PFSK-1 (cell line): ENCODE measurements around the gene DNAI4.

ENCODE experiments used
- FOXP2 ChIP-seq: optimal IDR thresholded peaks from 2 replicates; pipeline ENCODE3; 2011; ENCODE audit warnings: borderline replicate concordance, control low read depth, inconsistent platforms; ENCODE audit not compliant: insufficient read depth; ENCODE audit errors: extremely low read length, extremely low read depth
- POLR2AphosphoS5 ChIP-seq: IDR thresholded peaks from 2 replicates; pipeline ENCODE4 v1.6.1; 2012; ENCODE audit warnings: low read depth, mild to moderate bottlenecking, control low read depth, low read length, moderate library complexity
- REST ChIP-seq, 2 experiments: IDR thresholded peaks; 2 replicates each; pipeline versions ENCODE4 v1.6.1 to v1.8.0; 2011 to 2012; ENCODE audit warnings: low read depth in 2 of 2, low read length in 2 of 2, control low read depth in 1 of 2, inconsistent platforms in 1 of 2, mild to moderate bottlenecking in 1 of 2, moderate library complexity in 1 of 2; ENCODE audit not compliant: insufficient read depth in 1 of 2
- SIN3A ChIP-seq: IDR thresholded peaks from 2 replicates; pipeline ENCODE4 v1.6.1; 2012; ENCODE audit warnings: mild to moderate bottlenecking, low read length, moderate library complexity, borderline replicate concordance; ENCODE audit not compliant: insufficient read depth
- TAF1 ChIP-seq: IDR thresholded peaks from 2 replicates; pipeline ENCODE4 v1.6.1; 2012; ENCODE audit warnings: low read length, control low read depth, borderline replicate concordance; ENCODE audit not compliant: insufficient read depth

The DNAI4 gene

DNA sequence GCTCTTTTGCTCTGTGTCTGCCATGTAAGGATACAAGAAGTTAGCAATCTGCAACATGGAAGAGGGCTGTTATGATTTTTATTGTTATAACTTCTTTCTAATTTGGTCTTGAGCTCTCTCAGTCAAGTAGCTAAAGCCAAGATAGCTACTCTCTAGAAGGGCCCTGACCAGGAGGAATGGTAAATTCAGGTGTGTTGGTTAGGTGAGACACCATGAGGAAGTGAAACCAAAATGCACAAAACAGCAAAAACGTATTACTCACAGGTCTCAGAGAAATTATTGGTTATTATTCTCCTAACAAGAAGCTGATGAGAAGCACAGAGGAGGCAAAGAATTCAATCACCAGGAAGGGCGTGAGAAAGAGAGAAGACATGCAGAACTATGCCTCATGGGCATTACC, 71.8 kb downstream of the DNAI4 start:
- TF ChIP-seq POLR2AphosphoS5 (no peak), FOXP2 (no peak), REST (IDR thresholded peaks at IDR 0.05; ENCODE audit: insufficient read depth in 1 of 2, low read depth in 2 of 2, low read length in 2 of 2) (no peak), SIN3A (no peak), TAF1 (no peak)

DNA sequence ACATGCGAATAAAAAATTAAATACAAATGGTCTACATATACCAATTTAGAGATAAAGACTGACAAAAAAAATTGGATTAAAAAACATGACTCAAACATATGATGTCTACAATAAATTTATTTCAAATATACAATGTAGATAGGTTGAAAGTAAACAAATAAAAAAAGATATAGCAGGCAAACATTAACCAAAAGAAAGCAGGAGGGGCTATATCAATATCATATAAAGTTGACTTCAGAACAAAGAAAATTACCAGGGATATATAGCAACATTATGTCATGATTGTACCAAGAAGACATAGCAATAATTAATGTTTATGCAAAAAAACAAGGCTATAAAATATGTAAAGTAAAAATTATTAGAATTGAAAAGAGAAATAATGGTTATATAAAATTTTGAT, 73.7 kb downstream of the DNAI4 start:
- TF ChIP-seq REST (IDR thresholded peaks at IDR 0.05; ENCODE audit: insufficient read depth in 1 of 2, low read depth in 2 of 2, low read length in 2 of 2) (no peak), SIN3A (no peak), FOXP2 (no peak), TAF1 (no peak), POLR2AphosphoS5 (no peak)

DNA sequence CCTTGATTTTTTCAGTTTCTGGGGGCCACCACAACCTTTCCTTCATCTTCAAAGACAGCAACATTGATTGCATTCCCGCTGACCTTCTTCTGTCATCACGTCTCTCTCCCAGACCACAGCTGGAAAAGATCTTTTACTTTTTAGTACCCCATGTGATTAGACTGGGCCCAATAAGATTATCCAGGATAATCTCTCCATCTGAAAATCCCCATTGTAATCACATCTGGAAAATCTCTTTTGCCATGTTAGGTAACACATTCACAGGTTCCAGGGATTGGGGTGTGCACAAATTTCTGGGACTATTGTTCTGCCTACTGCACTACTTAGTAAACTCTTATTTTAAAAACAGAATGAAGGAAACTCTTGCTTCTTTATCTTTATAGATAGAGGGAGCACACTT, 76.5 kb downstream of the DNAI4 start:
- TF ChIP-seq REST (IDR thresholded peaks at IDR 0.05; ENCODE audit: insufficient read depth in 1 of 2, low read depth in 2 of 2, low read length in 2 of 2) (no peak), POLR2AphosphoS5 (no peak), TAF1 (no peak), FOXP2 (no peak), SIN3A (no peak)

DNA sequence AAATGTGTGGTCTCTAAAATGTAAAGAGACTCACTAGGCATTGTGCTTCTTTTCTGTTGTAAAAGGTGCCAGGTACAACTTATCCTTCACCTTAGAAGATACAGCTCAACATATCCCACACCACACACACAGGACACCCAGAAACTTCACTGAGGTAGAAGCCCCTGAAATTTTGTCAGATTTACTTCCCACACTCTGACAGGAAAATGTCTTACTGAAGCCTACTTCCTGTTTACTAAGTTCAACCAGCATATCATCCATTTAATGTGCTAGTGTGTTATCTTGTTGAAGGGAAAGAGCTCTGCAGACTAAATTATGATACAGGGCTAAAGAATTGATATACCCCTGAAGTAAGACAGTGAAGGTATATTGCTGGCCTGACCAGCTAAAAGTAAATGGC, 83.7 kb downstream of the DNAI4 start:
- TF ChIP-seq SIN3A (no peak), REST (IDR thresholded peaks at IDR 0.05; ENCODE audit: insufficient read depth in 1 of 2, low read depth in 2 of 2, low read length in 2 of 2) (no peak), FOXP2 (no peak)

GRCh38 chr1:66834926-66835325, 89.7 kb downstream of the DNAI4 start:
- TF ChIP-seq POLR2AphosphoS5 (no peak), TAF1 (no peak), REST (IDR thresholded peaks at IDR 0.05; ENCODE audit: insufficient read depth in 1 of 2, low read depth in 2 of 2, low read length in 2 of 2) (no peak), SIN3A (no peak), FOXP2 (no peak)
